Stimulated activated CD4-positive, alpha-beta T cell treated with anti-CD3 and anti-CD28 coated beads, Interleukin-2, amount 100 ng/mL, for 4 hours (primary cell): Measurements from ENCODE around the gene PDZK1IP1.
"Not testable (repeated sequence)": the region's sequence is repeated elsewhere in the genome, so short reads cannot be mapped to it uniquely, and the experiment has no call there.

ENCODE experiments used
- DNase-seq: peaks from one replicate; pipeline ENCODE4 v3.0.0-alpha.2; 2020; ENCODE audit warnings: low read depth

PDZK1IP1 gene

DNA sequence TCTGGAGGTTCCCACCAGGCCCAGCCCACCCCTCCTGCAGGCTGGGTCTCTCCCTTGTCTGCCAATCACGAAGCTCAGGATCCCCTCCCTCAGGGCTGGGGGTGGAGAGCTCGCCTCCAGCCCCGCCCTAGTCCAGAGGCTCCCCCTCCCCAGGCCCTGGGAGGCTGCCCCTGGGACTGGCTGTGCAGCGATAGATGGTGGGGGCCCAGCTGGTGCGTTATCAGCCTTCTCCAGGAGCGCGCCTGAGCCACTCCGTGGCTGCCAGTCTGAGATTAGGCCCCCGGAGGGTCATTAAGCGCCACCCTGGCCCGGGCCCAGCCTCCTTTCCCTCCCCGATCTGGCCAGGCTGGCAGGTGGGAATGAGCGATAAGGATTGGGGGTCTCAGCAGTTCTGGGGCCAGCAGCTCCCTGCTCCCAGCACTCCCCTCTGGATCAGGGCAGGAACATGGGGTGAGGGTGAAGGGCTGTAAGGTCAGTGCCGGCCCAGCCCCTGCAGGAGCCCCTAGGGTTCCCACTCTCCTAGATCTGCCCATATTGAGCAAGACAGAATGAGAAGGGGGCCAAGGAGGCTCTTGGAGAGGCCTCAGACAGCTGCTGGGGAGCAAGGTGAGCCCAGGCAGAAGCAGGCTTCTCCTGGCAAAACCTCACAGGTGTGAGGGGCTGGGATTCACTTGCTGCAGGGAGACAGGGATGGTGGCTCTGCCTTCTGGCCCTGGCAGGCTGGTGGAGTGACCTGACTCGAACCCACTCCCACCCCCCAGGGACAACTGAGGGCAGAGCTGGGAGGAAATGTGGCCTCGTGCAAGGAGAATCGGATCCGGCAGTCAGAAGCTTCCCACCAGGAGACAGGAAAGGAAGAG lies 8.5 kb downstream of the PDZK1IP1 start:
- no peak for DNase-seq

GRCh38 chr1:47180603-47181094 lies 9.2 kb downstream of the PDZK1IP1 start:
- no peak for DNase-seq

GRCh38 chr1:47179988-47180563 lies 9.8 kb downstream of the PDZK1IP1 start:
- DNase-seq = no peak

DNA sequence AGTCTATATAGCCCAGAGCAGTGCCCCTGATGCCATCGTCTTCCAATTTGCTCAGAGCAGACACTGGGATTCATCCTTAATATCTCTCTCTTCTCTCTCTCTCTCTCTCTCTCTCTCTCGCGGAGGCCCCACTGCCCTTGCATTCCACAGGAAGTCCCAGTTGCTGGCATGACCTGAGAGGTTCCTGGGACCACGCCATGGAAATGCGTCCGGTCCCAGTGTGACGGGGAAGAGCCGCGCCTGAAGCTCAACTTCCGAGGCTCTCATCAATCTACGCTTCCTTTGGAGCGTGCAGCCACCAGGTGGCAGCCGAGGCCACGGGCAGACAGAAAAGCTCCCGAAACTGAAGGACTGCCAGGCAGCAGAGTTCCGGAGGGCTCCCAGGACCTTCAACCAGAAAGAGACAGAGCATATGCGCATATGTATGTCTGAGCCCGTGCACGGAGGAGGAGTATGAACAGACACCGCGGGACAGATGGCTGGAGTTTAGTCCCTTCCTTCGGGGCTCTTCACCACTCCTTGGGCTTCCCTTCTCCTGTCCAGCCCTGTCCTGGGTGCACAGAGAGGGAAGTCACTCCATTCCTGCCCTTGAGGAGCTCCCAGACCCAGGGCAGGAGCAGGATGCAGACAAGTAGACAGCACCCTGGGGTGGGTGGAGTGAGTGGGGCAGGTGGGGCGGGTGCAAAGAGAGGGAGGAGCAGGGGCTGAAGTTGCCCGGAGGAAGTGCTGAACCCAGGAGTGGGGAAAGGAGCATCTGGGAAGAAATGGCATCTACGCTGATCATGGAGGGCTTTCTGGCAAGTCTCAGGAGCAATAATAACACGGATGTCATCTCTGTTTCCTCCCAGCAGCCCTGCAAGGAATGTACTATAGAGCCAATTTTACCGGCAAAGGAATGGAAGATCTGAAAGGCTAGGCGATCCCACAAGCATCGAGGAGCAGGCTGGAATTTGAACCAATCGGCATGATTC lies 10.5 kb downstream of the PDZK1IP1 start:
- peak; percentile 46 for DNase-seq

DNA sequence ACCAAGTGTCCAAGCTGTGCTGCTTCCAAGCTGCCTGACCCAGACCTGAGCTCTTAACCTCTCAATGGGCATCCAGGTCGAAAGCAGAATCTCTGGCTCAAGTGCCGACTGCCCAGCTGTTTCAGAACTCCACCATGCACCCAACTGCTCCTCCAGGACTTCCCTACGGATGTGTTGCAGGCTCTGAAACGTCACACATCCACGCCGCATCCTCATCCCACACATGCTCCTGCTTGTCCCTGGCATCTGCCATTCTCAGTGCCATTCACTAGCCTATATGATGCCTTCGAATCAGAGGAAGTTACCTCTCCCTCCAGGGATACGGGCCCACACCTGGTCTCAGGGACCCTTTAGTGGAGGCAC lies 11.2 kb downstream of the PDZK1IP1 start:
- no peak for DNase-seq

- DNase-seq = no peak
Observed at GRCh38 chr1:47178020-47178419, 11.8 kb downstream of the PDZK1IP1 start.

DNA sequence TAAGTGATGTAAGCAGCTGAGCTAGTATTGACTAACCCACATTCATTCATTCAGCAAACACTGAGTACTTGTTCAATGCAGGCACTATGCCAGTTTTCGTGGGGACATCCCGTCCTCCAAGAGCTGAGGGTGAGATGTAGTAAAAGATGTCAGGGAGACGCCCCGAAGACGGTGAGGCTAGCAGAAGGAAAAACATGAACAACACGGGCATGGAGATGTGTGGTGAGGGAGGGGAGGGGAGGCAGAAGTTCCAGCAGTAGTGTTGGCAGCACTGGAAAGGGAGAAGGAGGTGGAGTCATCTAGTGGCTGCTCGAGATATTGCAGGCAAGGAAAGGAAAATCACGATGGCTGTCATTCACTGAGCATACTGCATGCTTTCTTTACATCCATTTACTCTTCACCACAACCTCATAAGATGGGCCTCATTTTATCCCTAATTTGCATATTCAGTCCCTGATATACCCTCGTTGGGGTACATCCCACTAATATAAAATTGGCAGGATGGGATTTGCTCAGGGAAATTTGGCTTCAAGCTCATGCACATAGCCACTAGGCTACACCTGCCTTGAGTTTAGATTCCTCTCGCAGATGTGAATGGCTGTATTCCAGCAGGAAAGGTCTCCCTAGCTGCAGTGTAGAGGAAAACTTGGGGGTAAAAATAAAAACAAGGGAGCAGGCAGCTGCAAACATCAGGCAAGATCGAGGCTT lies 14.5 kb downstream of the PDZK1IP1 start:
- no peak for DNase-seq

DNA sequence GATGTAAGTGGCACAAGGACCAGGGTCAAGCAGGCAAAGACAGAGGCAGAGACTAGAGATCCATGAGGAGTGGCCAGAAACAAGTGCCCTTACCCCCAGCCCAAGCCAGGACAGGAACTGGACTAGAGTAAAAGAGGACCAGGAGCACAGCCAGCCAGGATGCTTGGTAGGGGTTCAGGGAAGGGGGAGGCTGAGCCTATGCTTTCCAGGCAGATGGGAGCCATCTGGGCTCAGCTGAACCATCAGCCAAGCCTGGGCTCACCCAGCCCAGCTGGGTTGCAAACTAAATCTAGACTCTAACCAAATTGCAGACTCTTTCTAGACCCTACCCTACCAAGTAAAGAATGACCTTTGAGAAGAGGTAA lies 15.2 kb downstream of the PDZK1IP1 start:
- no peak for DNase-seq

DNA sequence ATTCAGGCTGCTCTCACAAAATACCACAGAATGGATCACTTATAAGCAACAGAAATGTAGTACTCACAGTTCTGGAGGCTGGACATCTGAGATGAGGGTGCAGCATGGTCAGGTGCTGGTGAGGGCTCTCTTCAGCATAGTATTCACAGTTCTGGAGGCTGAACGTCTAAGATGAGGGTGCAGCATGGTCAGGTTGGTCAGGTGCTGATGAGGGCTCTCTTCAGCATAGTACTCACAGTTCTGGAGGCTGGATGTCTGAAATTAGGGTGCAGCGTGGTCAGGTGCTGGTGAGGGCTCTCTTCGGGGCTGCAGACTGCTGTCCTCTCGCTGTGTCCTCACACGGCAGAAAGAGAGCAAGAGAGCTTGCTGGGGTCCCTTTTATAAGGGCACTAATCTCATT lies 17.1 kb downstream of the PDZK1IP1 start:
- DNase-seq = no peak

GRCh38 chr1:47164552-47164951 lies 25.3 kb downstream of the PDZK1IP1 start:
- no peak for DNase-seq

DNA sequence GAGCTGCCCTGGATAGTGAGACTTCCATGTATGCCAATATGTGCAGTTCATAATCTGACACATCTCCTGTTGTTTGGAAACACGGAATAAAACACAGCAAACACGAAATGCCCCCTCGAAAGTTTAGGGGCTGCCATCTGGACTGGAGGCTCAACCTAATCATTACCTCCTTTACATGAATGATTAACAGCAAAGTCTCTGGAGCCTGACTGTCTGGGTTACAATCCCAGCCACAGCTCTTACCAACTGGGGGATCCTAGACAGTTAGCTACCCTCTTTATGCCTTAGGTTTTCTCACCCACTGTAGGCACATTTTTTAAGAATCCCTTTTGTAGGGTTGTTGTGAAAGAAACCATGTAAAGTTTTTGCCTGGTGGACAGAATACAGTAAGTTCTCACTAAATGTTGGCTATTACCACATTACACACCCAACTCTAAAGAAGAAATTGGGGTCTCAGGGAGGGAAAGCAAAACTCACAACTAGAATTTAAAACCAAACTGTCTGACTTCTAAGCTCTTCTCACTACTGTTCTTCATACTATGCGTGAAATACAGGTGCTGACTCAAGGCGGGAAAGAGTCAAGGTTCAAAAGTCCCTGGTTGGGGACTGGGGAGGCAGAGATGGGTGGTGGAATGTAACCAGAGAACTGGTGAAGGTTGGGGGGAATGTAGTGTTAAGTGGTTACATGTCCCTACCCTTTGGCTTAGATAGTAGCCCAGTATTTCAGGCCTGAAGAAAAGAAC lies 28.4 kb downstream of the PDZK1IP1 start:
- DNase-seq = no peak

GRCh38 chr1:47160716-47161115 lies 29.1 kb downstream of the PDZK1IP1 start:
- no peak for DNase-seq

DNA sequence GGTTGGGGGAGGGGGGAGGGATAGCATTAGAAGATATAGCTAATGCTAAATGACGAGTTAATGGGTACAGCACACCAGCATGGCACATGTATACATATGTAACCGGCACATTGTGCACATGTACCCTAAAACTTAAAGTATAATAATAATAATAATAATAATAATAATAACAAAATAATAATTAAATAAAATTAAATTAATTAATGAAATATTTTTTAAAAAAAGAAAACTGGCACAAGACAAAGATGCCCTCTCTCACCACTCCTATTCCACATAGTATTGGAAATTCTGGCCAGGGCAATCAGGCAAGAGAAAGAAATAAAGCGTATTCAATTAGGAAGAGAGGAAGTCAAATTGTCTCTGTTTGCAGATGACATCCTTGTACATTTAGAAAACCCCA lies 31.9 kb downstream of the PDZK1IP1 start:
- DNase-seq = not testable (repeated sequence)

GRCh38 chr1:47156457-47156856 lies 33.4 kb downstream of the PDZK1IP1 start:
- DNase-seq = not testable (repeated sequence)

- not testable (repeated sequence) for DNase-seq
Observed at GRCh38 chr1:47149162-47149561, 40.7 kb downstream of the PDZK1IP1 start.

DNA sequence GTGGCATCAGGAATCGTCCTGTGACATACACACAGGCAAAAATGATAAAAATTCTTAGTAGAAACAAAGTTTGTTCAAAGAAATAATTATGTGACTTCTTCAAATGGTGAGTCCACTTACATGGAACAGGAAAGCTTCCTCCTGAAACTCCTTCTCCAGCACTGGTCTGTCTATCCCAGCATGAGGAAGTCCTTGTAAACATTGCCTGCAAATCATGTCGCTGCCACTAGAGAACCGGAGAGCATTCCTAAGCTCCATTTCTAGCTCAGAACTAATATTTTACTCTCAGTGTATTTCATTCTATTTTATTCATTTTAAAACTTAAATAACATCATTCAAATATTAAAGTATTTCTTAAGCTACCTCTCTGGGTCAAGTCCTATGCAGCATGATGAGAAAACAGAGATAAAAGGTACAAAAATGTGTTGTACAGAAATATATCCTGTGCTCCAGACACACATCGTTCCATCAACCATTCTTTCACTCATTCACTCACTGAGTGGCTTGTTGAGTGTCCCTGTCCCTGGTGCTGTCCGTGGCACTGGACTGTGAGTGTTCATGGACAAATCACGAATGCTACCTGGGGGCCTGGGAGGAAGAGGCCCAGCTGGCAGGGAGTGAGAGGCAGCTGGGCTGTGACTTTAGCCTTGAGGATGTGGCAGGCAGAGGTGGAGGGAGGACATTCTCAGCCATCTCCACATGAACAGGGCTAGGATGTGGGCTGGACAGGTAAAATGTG lies 42.6 kb downstream of the PDZK1IP1 start:
- DNase-seq = no peak

- DNase-seq = not testable (repeated sequence)
Observed at GRCh38 chr1:47146495-47146894, 43.3 kb downstream of the PDZK1IP1 start.

DNA sequence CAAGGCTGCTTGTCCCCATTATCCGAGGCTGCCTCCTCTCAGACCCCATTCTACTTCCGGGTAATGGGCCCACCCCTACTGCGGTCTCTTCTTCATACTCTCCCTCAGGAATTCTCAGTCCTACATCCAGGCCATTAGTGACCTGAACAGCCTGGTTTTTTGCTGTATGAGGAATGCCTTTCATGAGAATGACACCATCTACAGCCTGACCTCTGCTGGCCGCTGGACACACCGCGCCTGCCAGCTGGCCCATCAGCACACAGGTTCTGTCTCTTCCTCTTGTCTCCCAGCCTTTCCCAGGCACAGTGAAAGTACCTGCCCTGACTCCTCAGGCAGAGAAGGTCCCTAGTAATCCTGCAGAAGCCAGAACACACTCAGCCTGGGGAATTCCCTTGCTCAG lies 46.2 kb downstream of the PDZK1IP1 start:
- not testable (repeated sequence) for DNase-seq

GRCh38 chr1:47140358-47140757 lies 49.5 kb downstream of the PDZK1IP1 start:
- DNase-seq = not testable (repeated sequence)

DNA sequence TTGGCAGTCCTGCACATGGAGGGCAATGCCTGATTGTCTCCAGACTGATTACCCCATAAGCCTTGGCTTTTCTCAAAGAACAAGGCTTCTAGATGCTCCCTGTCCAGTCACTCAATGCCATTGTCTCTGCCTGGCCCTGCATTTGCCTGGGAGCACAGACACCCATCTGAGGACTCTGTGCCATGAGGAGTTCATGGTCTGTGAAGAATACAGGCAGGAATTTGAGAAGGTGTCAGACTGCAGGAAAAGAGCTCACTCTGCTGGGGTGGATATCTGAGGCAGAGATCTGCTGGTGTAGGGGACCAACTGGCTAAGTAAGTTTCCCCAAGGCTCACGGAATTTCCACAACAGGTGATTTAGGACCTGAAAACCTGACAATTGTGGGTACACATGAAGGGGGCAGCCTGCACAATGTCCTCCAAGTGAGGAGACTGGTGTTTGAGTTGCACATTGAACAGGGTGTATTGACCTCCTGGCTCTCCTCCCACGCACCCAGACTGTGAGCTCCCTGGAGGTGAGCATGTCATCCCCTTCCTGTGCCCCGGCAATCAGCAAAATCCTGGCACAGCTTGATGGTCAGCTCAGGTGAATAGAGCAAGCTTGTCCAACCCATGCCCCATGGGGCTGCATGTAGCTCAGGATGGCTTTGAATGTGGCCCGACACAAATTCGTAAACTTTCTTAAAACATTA lies 51.8 kb downstream of the PDZK1IP1 start:
- no peak for DNase-seq
